NCI-H2107 treated with DMSO at 0.1 percent for 48 hours (cell line): Measurements from ENCODE around the gene TCF7L1.

Experiments
- DNase-seq: peaks from one replicate; lab custom pipeline; 2025; ENCODE audit not compliant: unreplicated experiment; lab: John Stamatoyannopoulos, UW

The TCF7L1 gene

GRCh38 chr2:85250045-85250444, 116.9 kb downstream of the TCF7L1 start:
- no peak for DNase-seq

- no peak for DNase-seq
Observed at GRCh38 chr2:85251070-85251616, 118.0 kb downstream of the TCF7L1 start.

- DNase-seq, result no peak
Observed at GRCh38 chr2:85253890-85254289, 120.7 kb downstream of the TCF7L1 start.

- DNase-seq, result no peak
Observed at GRCh38 chr2:85254540-85255300, 121.5 kb downstream of the TCF7L1 start.

GRCh38 chr2:85255456-85255812, 122.2 kb downstream of the TCF7L1 start:
- peak; percentile 70 for DNase-seq

GRCh38 chr2:85255813-85256594, 122.8 kb downstream of the TCF7L1 start:
- DNase-seq, result no peak

GRCh38 chr2:85257359-85257969, 124.3 kb downstream of the TCF7L1 start:
- no peak for DNase-seq

- no peak for DNase-seq
Observed at GRCh38 chr2:85257970-85258605, 124.9 kb downstream of the TCF7L1 start.

- no peak for DNase-seq
Observed at GRCh38 chr2:85259101-85259590, 126.0 kb downstream of the TCF7L1 start.

GRCh38 chr2:85259879-85260278, 126.7 kb downstream of the TCF7L1 start:
- no peak for DNase-seq

- DNase-seq, result no peak
Observed at GRCh38 chr2:85263591-85263990, 130.4 kb downstream of the TCF7L1 start.

- DNase-seq, result no peak
Observed at GRCh38 chr2:85264471-85264870, 131.3 kb downstream of the TCF7L1 start.

- DNase-seq, result no peak
Observed at GRCh38 chr2:85265304-85265703, 132.1 kb downstream of the TCF7L1 start.

- DNase-seq, result no peak
Observed at GRCh38 chr2:85266146-85267041, 133.2 kb downstream of the TCF7L1 start.

GRCh38 chr2:85269959-85270358, 136.8 kb downstream of the TCF7L1 start:
- DNase-seq, result no peak

- no peak for DNase-seq
Observed at GRCh38 chr2:85272357-85272756, 139.2 kb downstream of the TCF7L1 start.

GRCh38 chr2:85273738-85274731, 140.8 kb downstream of the TCF7L1 start:
- DNase-seq, result no peak

- no peak for DNase-seq
Observed at GRCh38 chr2:85275984-85276540, 142.9 kb downstream of the TCF7L1 start.
